Left lobe of liver (tissue), 2 donors: ENCODE data around the gene TRIM33. TPM values are rescaled to one million over a fixed set of nuclear protein-coding genes. Genes with fewer than 3 reads are reported as not detected.
A peak's percentile ranks its signal among the peaks of the same experiment; 100 is the strongest.
"Not testable (repeated sequence)": the region's sequence is repeated elsewhere in the genome, so short reads cannot be mapped to it uniquely, and the experiment has no call there.

Experiments
- ATAC-seq: fragments of 200-7000 bp; cut with Tn5 transposase; one replicate; pipeline ENCODE4 v1.9.1; 2020; ENCODE audit warnings: mild to moderate bottlenecking, moderate library complexity
- DNase-seq: peaks from one replicate; pipeline ENCODE4 v3.0.0-alpha.2; 2020; ENCODE audit warnings: low spot score
- total RNA-seq: library from RNA; stranded (reverse); gene quantifications from one replicate; pipeline ENCODE4 v1.2.1, GENCODE V29; 2021
- donor health status: DM: no; HTN: no; CAD: no; lungs with moderate emphysema.
- donor health status: DM: no; HTN: yes; CAD: no.

The TRIM33 gene
- total RNA-seq, 1 donor from 2014 or later: 13.7 TPM

- DNase-seq (no peak), ATAC-seq (no peak)
These were observed 1.7 kb upstream of the TRIM33 start for GRCh38 chr1:114512595-114513280.

- DNase-seq (peak; percentile 64), ATAC-seq (peak; percentile 75)
These were observed 550 bp downstream of the TRIM33 start for GRCh38 chr1:114510274-114511031.

- no peak for DNase-seq
- ATAC-seq: no peak
These were observed 1.3 kb downstream of the TRIM33 start for GRCh38 chr1:114509596-114510273.

- DNase-seq (no peak), ATAC-seq (no peak)
These were observed 2.6 kb downstream of the TRIM33 start for GRCh38 chr1:114508386-114508898.

GRCh38 chr1:114507513-114507912 lies 3.5 kb downstream of the TRIM33 start:
- DNase-seq (no peak), ATAC-seq (no peak)

GRCh38 chr1:114505148-114505561 lies 5.8 kb downstream of the TRIM33 start:
- no peak for DNase-seq
- ATAC-seq: no peak

- ATAC-seq: no peak
- DNase-seq: no peak
These were observed 7.0 kb downstream of the TRIM33 start for GRCh38 chr1:114503916-114504422.

GRCh38 chr1:114502080-114502479 lies 8.9 kb downstream of the TRIM33 start:
- DNase-seq (no peak), ATAC-seq (no peak)

- no peak for DNase-seq
- no peak for ATAC-seq
These were observed 11.5 kb downstream of the TRIM33 start for GRCh38 chr1:114499478-114499877.

GRCh38 chr1:114496089-114496488 lies 14.9 kb downstream of the TRIM33 start:
- no peak for DNase-seq
- ATAC-seq: no peak

GRCh38 chr1:114495486-114495885 lies 15.5 kb downstream of the TRIM33 start:
- DNase-seq: no peak
- no peak for ATAC-seq

- no peak for DNase-seq
- ATAC-seq: no peak
These were observed 18.0 kb downstream of the TRIM33 start for GRCh38 chr1:114492978-114493377.

- no peak for ATAC-seq
- DNase-seq: no peak
These were observed 20.7 kb downstream of the TRIM33 start for GRCh38 chr1:114490274-114490693.

- ATAC-seq (no peak), DNase-seq (no peak)
These were observed 22.3 kb downstream of the TRIM33 start for GRCh38 chr1:114488739-114489138.

GRCh38 chr1:114485286-114485685 lies 25.7 kb downstream of the TRIM33 start:
- ATAC-seq (peak; percentile 59), DNase-seq (no peak)

GRCh38 chr1:114482585-114482984 lies 28.4 kb downstream of the TRIM33 start:
- no peak for ATAC-seq
- no peak for DNase-seq

- not testable (repeated sequence) for ATAC-seq, DNase-seq
These were observed 31.4 kb downstream of the TRIM33 start for GRCh38 chr1:114479636-114480035.

- DNase-seq: no peak
- no peak for ATAC-seq
These were observed 31.9 kb downstream of the TRIM33 start for GRCh38 chr1:114479134-114479533.

GRCh38 chr1:114473796-114474195 lies 37.2 kb downstream of the TRIM33 start:
- DNase-seq (no peak), ATAC-seq (no peak)

GRCh38 chr1:114472408-114472807 lies 38.6 kb downstream of the TRIM33 start:
- ATAC-seq (no peak), DNase-seq (no peak)

GRCh38 chr1:114470681-114471080 lies 40.3 kb downstream of the TRIM33 start:
- DNase-seq (no peak), ATAC-seq (no peak)
